ENCODE data around the gene ENO3. TPM values are rescaled to one million over a fixed set of nuclear protein-coding genes. Genes with fewer than 3 reads are reported as not detected.

The ENO3 gene
- total and polyA plus RNA-seq, 2 donors (not counting 3 experiments of a cell fraction or from before 2014, with no cell fraction given): 5.5 to 5.9 TPM

DNA sequence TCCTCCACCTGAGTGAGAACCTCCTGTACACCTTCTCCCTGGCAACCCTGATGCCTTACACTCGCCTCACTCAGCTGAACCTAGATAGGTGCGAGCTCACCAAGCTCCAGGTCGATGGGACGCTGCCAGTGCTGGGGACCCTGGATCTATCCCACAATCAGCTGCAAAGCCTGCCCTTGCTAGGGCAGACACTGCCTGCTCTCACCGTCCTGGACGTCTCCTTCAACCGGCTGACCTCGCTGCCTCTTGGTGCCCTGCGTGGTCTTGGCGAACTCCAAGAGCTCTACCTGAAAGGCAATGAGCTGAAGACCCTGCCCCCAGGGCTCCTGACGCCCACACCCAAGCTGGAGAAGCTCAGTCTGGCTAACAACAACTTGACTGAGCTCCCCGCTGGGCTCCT lies 18.2 kb upstream of the ENO3 start:
- no peak overlapping the region for H2AFZ ChIP-seq (ENCODE audit: low read depth, low read length)
- CTCF ChIA-PET: interaction anchor here (1.2 kb wide), 1 partner anchor 23 kb away, joined by 3 read pairs; no protein-coding TSS in a partner anchor
- H3K36me3 ChIP-seq (ENCODE audit: control insufficient read depth in 2 of 2, extremely low read depth in 1 of 2, insufficient read depth in 2 of 2, low read length in 2 of 2): peaks cover 0 to 13% of the 10 kb centered on the region in 2 experiments
- H3K79me2 ChIP-seq (ENCODE audit: control insufficient read depth, insufficient read depth, low read length): no peaks in the 10 kb centered on the region
- peaks cover 7% of the 10 kb centered on the region for H3K4me1 ChIP-seq (ENCODE audit: control insufficient read depth, extremely low read depth, insufficient read depth, low read length)
- no TSS peak for BruUV-seq (replicated peaks)
- H3K9ac ChIP-seq (replicated peaks; ENCODE audit: extremely low read depth, insufficient read depth, low read length): no peak overlapping the region
- no peaks in the 10 kb centered on the region for H3K27me3 ChIP-seq (ENCODE audit: control insufficient read depth in 2 of 2, insufficient read depth in 2 of 2, low read length in 2 of 2)
- no peak overlapping the region for H3K27ac ChIP-seq (ENCODE audit: insufficient read depth, low read depth, low read length)
- DNase-seq (ENCODE audit: low read depth, low spot score) (no peak), FAIRE-seq (no peak)
- dilution Hi-C loops (cut with MboI; ENCODE audit: extremely low pct_ligation_motif_present, low sequenced_read_pairs): no loop called here
- no peaks in the 10 kb centered on the region for H4K20me1 ChIP-seq (replicated peaks; ENCODE audit: control insufficient read depth, extremely low read depth, insufficient read depth, low read length)
- intact Hi-C loops (cut with micrococcal nuclease): no loop called here
- no peaks in the 10 kb centered on the region for H3K9me1 ChIP-seq (replicated peaks; ENCODE audit: control insufficient read depth, extremely low read depth, insufficient read depth, low read length)
- TF ChIP-seq MYC (IDR thresholded peaks at IDR 0.05; ENCODE audit: low read depth, low read length) (no peak), EZH2 (IDR thresholded peaks at IDR 0.05; ENCODE audit: borderline replicate concordance, low read depth, low read length, severe bottlenecking) (no peak), POLR2A (IDR thresholded peaks at IDR 0.05; ENCODE audit: low read depth, low read length) (no peak), GATA2 (IDR thresholded peaks at IDR 0.05; ENCODE audit: insufficient read depth, insufficient read length, low read depth, low read length) (no peak), POLR2AphosphoS5 (IDR thresholded peaks at IDR 0.05; ENCODE audit: insufficient read depth, low read depth, low read length) (no peak)
- TF ChIP-seq, protein P1, sequence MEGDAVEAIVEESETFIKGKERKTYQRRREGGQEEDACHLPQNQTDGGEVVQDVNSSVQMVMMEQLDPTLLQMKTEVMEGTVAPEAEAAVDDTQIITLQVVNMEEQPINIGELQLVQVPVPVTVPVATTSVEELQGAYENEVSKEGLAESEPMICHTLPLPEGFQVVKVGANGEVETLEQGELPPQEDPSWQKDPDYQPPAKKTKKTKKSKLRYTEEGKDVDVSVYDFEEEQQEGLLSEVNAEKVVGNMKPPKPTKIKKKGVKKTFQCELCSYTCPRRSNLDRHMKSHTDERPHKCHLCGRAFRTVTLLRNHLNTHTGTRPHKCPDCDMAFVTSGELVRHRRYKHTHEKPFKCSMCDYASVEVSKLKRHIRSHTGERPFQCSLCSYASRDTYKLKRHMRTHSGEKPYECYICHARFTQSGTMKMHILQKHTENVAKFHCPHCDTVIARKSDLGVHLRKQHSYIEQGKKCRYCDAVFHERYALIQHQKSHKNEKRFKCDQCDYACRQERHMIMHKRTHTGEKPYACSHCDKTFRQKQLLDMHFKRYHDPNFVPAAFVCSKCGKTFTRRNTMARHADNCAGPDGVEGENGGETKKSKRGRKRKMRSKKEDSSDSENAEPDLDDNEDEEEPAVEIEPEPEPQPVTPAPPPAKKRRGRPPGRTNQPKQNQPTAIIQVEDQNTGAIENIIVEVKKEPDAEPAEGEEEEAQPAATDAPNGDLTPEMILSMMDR (IDR thresholded peaks at IDR 0.05; ENCODE audit: extremely low read depth in 1 of 2, insufficient read depth in 1 of 2, low read depth in 1 of 2, low read length in 2 of 2): no peak
- TF ChIP-seq, protein P2, sequence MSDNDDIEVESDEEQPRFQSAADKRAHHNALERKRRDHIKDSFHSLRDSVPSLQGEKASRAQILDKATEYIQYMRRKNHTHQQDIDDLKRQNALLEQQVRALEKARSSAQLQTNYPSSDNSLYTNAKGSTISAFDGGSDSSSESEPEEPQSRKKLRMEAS (IDR thresholded peaks at IDR 0.05; ENCODE audit: insufficient read depth, insufficient read length): no peak
- POLR2A ChIA-PET: no interaction called here
- H3K9me3 ChIP-seq (replicated peaks; ENCODE audit: control insufficient read depth, insufficient read depth, low read length): no peaks in the 10 kb centered on the region
- no peak overlapping the region for H3K4me3 ChIP-seq (replicated peaks in 1 of 3; ENCODE audit: insufficient read depth in 1 of 3, low read depth in 1 of 3, low read length in 3 of 3)
- no peak overlapping the region for H3K4me2 ChIP-seq (ENCODE audit: insufficient read depth, low read length)

All from endothelial cell of umbilical vein (primary cell).